ENCODE measurements around the gene SEM1.

- no peak for TF ChIP-seq CTCF (IDR thresholded peaks at IDR 0.05; ENCODE audit: insufficient read depth, low read depth, low read length)
- no peak for TF ChIP-seq EZH2 (IDR thresholded peaks at IDR 0.05; ENCODE audit: insufficient read depth, low read length)
These were observed 42.6 kb downstream of the SEM1 start for GRCh38 chr7:96667026-96667425.
